Natural killer cell treated with Interleukin-12 subunit alpha and Interleukin-12 subunit beta and Interleukin-15 and Interleukin-18, amount 100 ng/mL, for 72 hours (primary cell): ENCODE data around the gene ETV5. TPM values are rescaled to one million over a fixed set of nuclear protein-coding genes. Genes with fewer than 3 reads are reported as not detected.
A peak's percentile ranks its signal among the peaks of the same experiment; 100 is the strongest.
"Not testable (repeated sequence)": the region's sequence is repeated elsewhere in the genome, so short reads cannot be mapped to it uniquely, and the experiment has no call there.

Experiments
- ATAC-seq, 2 donors: fragments of 150-1000 bp; cut with Tn5 transposase in 1 of 2; sonication (Bioruptor Pico), chemical (Tn5 transposase) in 1 of 2; 2 replicates each; pipeline ENCODE4 v1.10.0; 2021
- DNase-seq: peaks from one replicate; pipeline ENCODE4 v3.0.0; 2022; ENCODE audit warnings: low spot score
- H3K27ac Mint-ChIP-seq, 2 donors: 1 replicate in 1 of 2; 2 replicates in 1 of 2; pipeline ENCODE4 v1.8.0; 2022; ENCODE audit warnings: mixed read lengths in 2 of 2, mild to moderate bottlenecking in 1 of 2, moderate library complexity in 1 of 2
- H3K27me3 Mint-ChIP-seq, 2 donors: 1 replicate in 1 of 2; 2 replicates in 1 of 2; pipeline ENCODE4 v1.8.0; 2022; ENCODE audit warnings: mixed read lengths in 2 of 2
- H3K36me3 Mint-ChIP-seq: one replicate; pipeline ENCODE4 v1.8.0; 2022; ENCODE audit warnings: mixed read lengths
- H3K4me1 Mint-ChIP-seq, 2 donors: 1 replicate in 1 of 2; 2 replicates in 1 of 2; pipeline ENCODE4 v1.8.0; 2022; ENCODE audit warnings: low read depth in 2 of 2, mixed read lengths in 2 of 2, mild to moderate bottlenecking in 1 of 2
- H3K4me3 Mint-ChIP-seq: one replicate; pipeline ENCODE4 v1.8.0; 2022; ENCODE audit warnings: mixed read lengths
- H3K9me3 Mint-ChIP-seq: 2 replicates; pipeline ENCODE4 v1.8.0; 2022; ENCODE audit warnings: mixed read lengths
- total RNA-seq, 2 donors: library from RNA; stranded (reverse); gene quantifications; one replicate each; pipeline ENCODE4 v1.2.3, GENCODE V29; 2022

ETV5 gene
- total RNA-seq, 2 donors from 2014 or later = 61.6 to 113 TPM

GRCh38 chr3:186038360-186038759 is 70.5 kb downstream of the ETV5 start:
- Mint-ChIP-seq H3K4me1 (peaks cover 0 to 2% of the 10 kb centered on the region in 2 donors), H3K27me3 (peaks cover 30 to 48% of the 10 kb centered on the region in 2 donors), H3K27ac (no peak overlapping the region), H3K9me3 (peaks cover 6% of the 10 kb centered on the region), H3K36me3 (no peaks in the 10 kb centered on the region), H3K4me3 (no peak overlapping the region)
- ATAC-seq (no peak), DNase-seq (no peak)

- Mint-ChIP-seq H3K9me3 (peaks cover 6% of the 10 kb centered on the region), H3K36me3 (no peaks in the 10 kb centered on the region), H3K27me3 (peaks cover 14 to 41% of the 10 kb centered on the region in 2 donors), H3K27ac (no peak overlapping the region), H3K4me1 (no peaks in the 10 kb centered on the region), H3K4me3 (no peak overlapping the region)
- DNase-seq (no peak), ATAC-seq (no peak)
These were observed 73.6 kb downstream of the ETV5 start for GRCh38 chr3:186035277-186035676.

DNA sequence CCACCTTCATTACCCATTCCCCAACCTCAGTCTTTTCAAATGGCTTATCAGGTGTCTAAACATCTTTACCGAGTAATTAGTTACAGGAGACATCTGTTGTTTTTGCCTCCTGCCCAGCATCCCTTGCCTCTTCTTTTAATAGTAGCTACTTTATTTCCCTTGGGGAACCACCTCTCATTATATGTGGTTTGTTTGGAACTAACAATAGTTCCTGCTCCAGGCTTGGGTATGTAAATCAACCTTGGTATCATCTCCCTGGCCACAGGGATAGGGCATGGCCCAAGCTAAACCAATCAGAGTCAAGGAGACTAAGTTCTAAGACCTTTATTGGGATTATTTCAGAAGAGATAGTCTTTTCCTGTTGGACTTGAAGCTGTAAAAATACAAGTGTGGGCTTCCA is 76.6 kb downstream of the ETV5 start:
- ATAC-seq = no peak
- no peaks in the 10 kb centered on the region for H3K36me3 Mint-ChIP-seq
- no peaks in the 10 kb centered on the region for H3K9me3 Mint-ChIP-seq
- no peak for DNase-seq
- H3K4me3 Mint-ChIP-seq = no peak overlapping the region
- H3K27me3 Mint-ChIP-seq = peaks cover 13 to 21% of the 10 kb centered on the region in 2 donors
- no peak overlapping the region for H3K27ac Mint-ChIP-seq
- no peaks in the 10 kb centered on the region for H3K4me1 Mint-ChIP-seq

GRCh38 chr3:186025993-186026392 is 82.9 kb downstream of the ETV5 start:
- DNase-seq, H3K9me3 Mint-ChIP-seq, H3K27ac Mint-ChIP-seq, ATAC-seq, H3K36me3 Mint-ChIP-seq, H3K4me3 Mint-ChIP-seq: not testable (repeated sequence)
- peaks cover 0 to 14% of the 10 kb centered on the region in 2 donors for H3K4me1 Mint-ChIP-seq
- H3K27me3 Mint-ChIP-seq = peaks cover 28 to 31% of the 10 kb centered on the region in 2 donors

GRCh38 chr3:186025161-186025560 is 83.7 kb downstream of the ETV5 start:
- Mint-ChIP-seq H3K4me3 (no peak overlapping the region), H3K27ac (peak overlapping the region in 1 of 2 donors; percentile 2), H3K27me3 (peaks cover 22 to 27% of the 10 kb centered on the region in 2 donors), H3K4me1 (peaks cover 0 to 14% of the 10 kb centered on the region in 2 donors), H3K36me3 (no peaks in the 10 kb centered on the region), H3K9me3 (no peaks in the 10 kb centered on the region)
- peak; percentile 62 for DNase-seq
- peak; percentile 77 to 90 for ATAC-seq

- H3K9me3 Mint-ChIP-seq = no peaks in the 10 kb centered on the region
- H3K27me3 Mint-ChIP-seq = peaks cover 25 to 29% of the 10 kb centered on the region in 2 donors
- H3K4me1 Mint-ChIP-seq = peaks cover 0 to 14% of the 10 kb centered on the region in 2 donors
These were observed 84.7 kb downstream of the ETV5 start for GRCh38 chr3:186024210-186024609.

DNA sequence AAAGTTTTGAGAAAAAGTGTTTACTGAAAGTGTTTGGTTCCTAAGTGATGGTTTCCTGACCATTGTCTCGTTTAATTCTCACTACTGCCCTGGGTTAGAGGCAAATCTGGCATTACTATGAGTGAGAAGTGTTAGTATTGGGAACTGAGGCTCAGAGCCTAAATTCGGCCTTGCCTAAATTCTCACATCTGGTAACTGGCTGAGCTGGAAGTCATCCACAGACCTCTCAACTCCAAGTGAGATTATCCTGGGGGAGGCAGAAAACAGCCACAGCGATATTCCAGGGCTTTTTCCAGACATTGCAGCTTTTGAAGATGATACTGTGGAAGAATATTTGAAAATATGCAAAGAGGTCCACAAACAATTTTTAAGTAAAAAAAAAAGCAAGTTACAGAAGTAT is 86.0 kb downstream of the ETV5 start:
- Mint-ChIP-seq H3K9me3 (no peaks in the 10 kb centered on the region), H3K27me3 (peaks cover 31 to 40% of the 10 kb centered on the region in 2 donors)

More at GRCh38 chr3:186024210-186024609, 84.7 kb downstream of the ETV5 start:
- Mint-ChIP-seq H3K27ac (no peak overlapping the region), H3K36me3 (no peaks in the 10 kb centered on the region), H3K4me3 (no peak overlapping the region)
- DNase-seq = no peak
- no peak for ATAC-seq

DNA sequence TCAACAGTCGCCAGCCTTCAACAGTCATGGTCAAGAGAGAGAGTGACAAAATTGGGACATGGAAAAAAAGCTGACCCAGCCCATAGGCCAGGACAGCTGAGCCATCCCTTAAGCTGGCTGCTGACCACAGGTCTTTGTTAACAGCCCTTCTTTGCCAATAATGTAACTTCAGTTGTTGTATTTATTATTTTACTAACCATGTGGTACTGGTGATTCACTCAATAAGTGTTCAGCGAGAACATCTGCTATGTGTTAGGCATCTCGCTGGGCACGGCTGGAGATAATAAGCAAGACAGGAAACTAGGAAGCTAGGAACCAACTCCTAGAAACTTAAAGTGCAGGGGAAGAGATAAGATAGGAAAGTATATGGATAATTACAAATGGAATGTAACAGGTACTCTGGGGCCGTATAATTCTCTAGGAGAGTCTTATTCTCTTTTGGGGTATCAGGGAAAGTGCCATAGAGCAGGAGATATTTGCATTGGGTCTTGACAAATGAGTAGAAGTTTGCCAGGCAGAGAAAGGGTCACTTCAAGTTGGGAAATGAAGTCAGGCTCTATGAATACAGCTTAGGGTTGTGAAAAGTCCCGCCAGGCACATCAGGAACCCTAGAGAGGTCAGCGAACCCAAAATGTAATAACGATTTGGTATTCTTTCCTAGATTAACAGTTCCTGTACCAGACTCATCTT is 87.1 kb downstream of the ETV5 start:
- H3K9me3 Mint-ChIP-seq = no peaks in the 10 kb centered on the region
- peaks cover 0 to 14% of the 10 kb centered on the region in 2 donors for H3K4me1 Mint-ChIP-seq
- no peak overlapping the region for H3K27ac Mint-ChIP-seq
- no peak overlapping the region for H3K4me3 Mint-ChIP-seq
- H3K36me3 Mint-ChIP-seq = no peaks in the 10 kb centered on the region
- DNase-seq (no peak), ATAC-seq (no peak)
- peaks cover 33 to 44% of the 10 kb centered on the region in 2 donors for H3K27me3 Mint-ChIP-seq

More for the DNA sequence above, 86.0 kb downstream of the ETV5 start:
- no peak for DNase-seq
- H3K36me3 Mint-ChIP-seq = no peaks in the 10 kb centered on the region
- H3K4me1 Mint-ChIP-seq = peaks cover 0 to 14% of the 10 kb centered on the region in 2 donors
- H3K27ac Mint-ChIP-seq = no peak overlapping the region
- no peak for ATAC-seq
- H3K4me3 Mint-ChIP-seq = no peak overlapping the region

- not testable (repeated sequence) for H3K36me3 Mint-ChIP-seq, H3K27ac Mint-ChIP-seq, DNase-seq, H3K4me3 Mint-ChIP-seq, ATAC-seq, H3K9me3 Mint-ChIP-seq
- Mint-ChIP-seq H3K4me1 (peaks cover 0 to 13% of the 10 kb centered on the region in 2 donors), H3K27me3 (peaks cover 28 to 41% of the 10 kb centered on the region in 2 donors)
These were observed 87.6 kb downstream of the ETV5 start for GRCh38 chr3:186021250-186021649.

DNA sequence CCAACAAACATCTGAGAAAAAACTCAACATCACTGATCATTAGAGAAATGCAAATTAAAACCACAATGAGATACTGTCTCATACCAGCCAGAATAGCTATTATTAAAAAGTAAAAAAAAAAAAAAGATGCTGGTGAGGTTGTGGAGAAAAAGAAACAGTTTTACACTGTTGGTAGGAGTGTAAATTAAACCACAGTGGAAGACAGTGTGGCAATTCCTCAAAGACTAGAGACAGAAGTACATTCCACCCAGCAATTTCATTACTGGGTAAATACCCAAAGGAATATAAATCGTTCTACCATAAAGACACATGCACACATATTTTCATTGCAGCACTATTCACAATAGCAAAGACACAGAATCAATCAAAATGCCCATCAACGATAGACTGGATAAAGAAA is 89.6 kb downstream of the ETV5 start:
- H3K9me3 Mint-ChIP-seq, H3K36me3 Mint-ChIP-seq, DNase-seq, H3K27ac Mint-ChIP-seq, H3K4me1 Mint-ChIP-seq, ATAC-seq, H3K4me3 Mint-ChIP-seq: not testable (repeated sequence)
- peaks cover 22 to 43% of the 10 kb centered on the region in 2 donors for H3K27me3 Mint-ChIP-seq

DNA sequence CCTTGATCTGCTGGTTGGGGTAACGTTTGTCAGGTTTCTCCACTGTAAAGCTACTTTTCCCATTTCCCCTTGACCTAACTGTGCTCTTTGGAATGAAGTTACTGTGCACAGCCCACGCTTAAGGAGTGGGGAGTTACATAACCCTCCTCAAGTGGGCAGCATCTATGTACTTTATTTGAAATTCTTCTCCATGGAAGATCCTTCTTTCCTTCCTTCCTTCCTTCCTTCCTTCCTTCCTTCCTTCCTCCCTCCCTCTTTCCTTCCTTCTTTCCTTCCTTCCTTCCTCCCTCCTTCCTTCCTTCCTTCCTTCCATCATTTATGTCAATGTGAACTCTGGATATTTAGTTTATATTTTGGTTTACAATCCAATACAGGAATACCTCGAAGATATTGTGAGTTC is 94.0 kb downstream of the ETV5 start:
- no peaks in the 10 kb centered on the region for H3K4me1 Mint-ChIP-seq
- H3K9me3 Mint-ChIP-seq = no peaks in the 10 kb centered on the region
- ATAC-seq (no peak), DNase-seq (no peak)
- no peaks in the 10 kb centered on the region for H3K36me3 Mint-ChIP-seq
- H3K27me3 Mint-ChIP-seq = peaks cover 27 to 53% of the 10 kb centered on the region in 2 donors
- no peak overlapping the region for H3K27ac Mint-ChIP-seq
- no peak overlapping the region for H3K4me3 Mint-ChIP-seq

- DNase-seq (no peak), ATAC-seq (no peak)
- Mint-ChIP-seq H3K36me3 (no peaks in the 10 kb centered on the region), H3K4me1 (no peaks in the 10 kb centered on the region), H3K9me3 (no peaks in the 10 kb centered on the region), H3K27me3 (peaks cover 22 to 40% of the 10 kb centered on the region in 2 donors), H3K27ac (no peak overlapping the region), H3K4me3 (no peak overlapping the region)
These were observed 95.6 kb downstream of the ETV5 start for GRCh38 chr3:186013312-186013711.

DNA sequence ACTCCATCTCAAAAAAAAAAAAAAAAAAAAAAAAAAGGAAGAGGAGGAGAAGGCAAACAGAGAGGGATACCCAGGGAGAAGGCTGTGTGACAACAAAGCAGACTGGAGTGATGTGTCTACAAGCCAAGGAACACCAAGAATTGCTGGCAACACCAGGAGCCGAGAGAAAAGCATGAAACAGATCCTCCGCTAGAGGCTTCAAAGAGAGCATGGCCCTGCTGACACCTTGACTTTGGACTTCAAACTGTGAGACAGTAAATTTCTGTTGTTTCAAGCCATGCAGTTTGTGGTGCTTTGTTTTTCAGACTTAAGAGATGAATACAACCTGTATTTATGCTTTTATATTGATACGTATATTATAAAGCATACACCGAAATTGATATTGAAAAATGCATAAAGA is 96.8 kb downstream of the ETV5 start:
- Mint-ChIP-seq H3K27ac (no peak overlapping the region), H3K36me3 (no peaks in the 10 kb centered on the region), H3K4me1 (no peaks in the 10 kb centered on the region)

GRCh38 chr3:186004671-186005070 is 104.2 kb downstream of the ETV5 start:
- ATAC-seq (no peak), DNase-seq (no peak)
- Mint-ChIP-seq H3K4me1 (no peaks in the 10 kb centered on the region), H3K27me3 (peaks cover 32 to 36% of the 10 kb centered on the region in 2 donors), H3K36me3 (no peaks in the 10 kb centered on the region), H3K27ac (no peak overlapping the region), H3K4me3 (no peak overlapping the region), H3K9me3 (no peaks in the 10 kb centered on the region)

More for the DNA sequence above, 96.8 kb downstream of the ETV5 start:
- ATAC-seq (no peak), DNase-seq (no peak)
- Mint-ChIP-seq H3K27me3 (peaks cover 17 to 34% of the 10 kb centered on the region in 2 donors), H3K9me3 (no peaks in the 10 kb centered on the region), H3K4me3 (no peak overlapping the region)
